ENCODE measurements around the gene PPP1R3A.
"Not testable (repeated sequence)": the region's sequence is repeated elsewhere in the genome, so short reads cannot be mapped to it uniquely, and the experiment has no call there.

The PPP1R3A gene

DNA sequence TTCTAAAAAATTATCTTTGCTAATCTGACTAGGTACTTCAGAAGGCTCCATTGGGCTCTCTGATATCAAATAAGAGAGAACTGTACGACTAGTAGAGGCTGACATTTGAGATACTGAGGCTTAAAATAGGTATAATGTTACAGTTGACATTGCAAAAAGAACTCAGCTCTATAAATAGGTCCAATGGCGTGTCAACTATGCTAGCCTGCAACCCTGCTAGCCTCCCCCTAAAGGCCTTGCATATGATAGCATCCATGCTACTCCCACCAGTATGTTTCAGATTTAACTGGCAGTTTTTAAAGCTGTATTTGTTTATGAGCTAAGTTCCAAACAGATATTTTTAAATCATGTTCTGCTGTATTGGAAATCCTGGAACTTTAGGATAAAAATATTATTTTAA, at the start of gene PPP1R3A:
PPP1R3A (minus strand) TSS at position 64 of the 400 bp plus-strand sequence; CDS start at position 51, 13 bp downstream.
- Mint-ChIP-seq H3K36me3 (no peaks in the 10 kb centered on the region), H3K4me3 (no peak within 1 kb of the TSS), H3K9me3 (no peaks in the 10 kb centered on the region), H3K27ac (no peak within 1 kb of the TSS), H3K27me3 (no peaks in the 10 kb centered on the region), H3K4me1 (no peaks in the 10 kb centered on the region)
- ATAC-seq (ENCODE audit: low read depth) (no peak), DNase-seq (ENCODE audit: low spot score in 2 of 2) (no peak)

GRCh38 chr7:113963356-113963755, 44.5 kb upstream of the PPP1R3A start:
- ATAC-seq (ENCODE audit: low read depth) (no peak), DNase-seq (ENCODE audit: low spot score in 2 of 2) (no peak)
- Mint-ChIP-seq H3K36me3 (no peaks in the 10 kb centered on the region), H3K27me3 (no peaks in the 10 kb centered on the region), H3K4me1 (no peaks in the 10 kb centered on the region), H3K4me3 (no peak overlapping the region), H3K9me3 (peaks cover 3% of the 10 kb centered on the region), H3K27ac (no peak overlapping the region)

GRCh38 chr7:113959910-113960309, 41.1 kb upstream of the PPP1R3A start:
- DNase-seq (ENCODE audit: low spot score in 2 of 2): no peak
- no peaks in the 10 kb centered on the region for H3K4me1 Mint-ChIP-seq
- ATAC-seq (ENCODE audit: low read depth): no peak
- no peak overlapping the region for H3K27ac Mint-ChIP-seq
- H3K4me3 Mint-ChIP-seq: no peak overlapping the region
- no peaks in the 10 kb centered on the region for H3K27me3 Mint-ChIP-seq
- H3K36me3 Mint-ChIP-seq: no peaks in the 10 kb centered on the region
- peaks cover 3% of the 10 kb centered on the region for H3K9me3 Mint-ChIP-seq

GRCh38 chr7:113955157-113955556, 36.3 kb upstream of the PPP1R3A start:
- Mint-ChIP-seq H3K4me3 (no peak overlapping the region), H3K36me3 (no peaks in the 10 kb centered on the region), H3K9me3 (peaks cover 16% of the 10 kb centered on the region), H3K4me1 (no peaks in the 10 kb centered on the region), H3K27me3 (no peaks in the 10 kb centered on the region), H3K27ac (no peak overlapping the region)
- no peak for ATAC-seq (ENCODE audit: low read depth)
- no peak for DNase-seq (ENCODE audit: low spot score in 2 of 2)

GRCh38 chr7:113953553-113953952, 34.7 kb upstream of the PPP1R3A start:
- Mint-ChIP-seq H3K9me3 (peaks cover 15% of the 10 kb centered on the region), H3K36me3 (no peaks in the 10 kb centered on the region), H3K27ac (no peak overlapping the region), H3K27me3 (no peaks in the 10 kb centered on the region), H3K4me1 (no peaks in the 10 kb centered on the region), H3K4me3 (no peak overlapping the region)
- DNase-seq (ENCODE audit: low spot score in 2 of 2) (no peak), ATAC-seq (ENCODE audit: low read depth) (no peak)

DNA sequence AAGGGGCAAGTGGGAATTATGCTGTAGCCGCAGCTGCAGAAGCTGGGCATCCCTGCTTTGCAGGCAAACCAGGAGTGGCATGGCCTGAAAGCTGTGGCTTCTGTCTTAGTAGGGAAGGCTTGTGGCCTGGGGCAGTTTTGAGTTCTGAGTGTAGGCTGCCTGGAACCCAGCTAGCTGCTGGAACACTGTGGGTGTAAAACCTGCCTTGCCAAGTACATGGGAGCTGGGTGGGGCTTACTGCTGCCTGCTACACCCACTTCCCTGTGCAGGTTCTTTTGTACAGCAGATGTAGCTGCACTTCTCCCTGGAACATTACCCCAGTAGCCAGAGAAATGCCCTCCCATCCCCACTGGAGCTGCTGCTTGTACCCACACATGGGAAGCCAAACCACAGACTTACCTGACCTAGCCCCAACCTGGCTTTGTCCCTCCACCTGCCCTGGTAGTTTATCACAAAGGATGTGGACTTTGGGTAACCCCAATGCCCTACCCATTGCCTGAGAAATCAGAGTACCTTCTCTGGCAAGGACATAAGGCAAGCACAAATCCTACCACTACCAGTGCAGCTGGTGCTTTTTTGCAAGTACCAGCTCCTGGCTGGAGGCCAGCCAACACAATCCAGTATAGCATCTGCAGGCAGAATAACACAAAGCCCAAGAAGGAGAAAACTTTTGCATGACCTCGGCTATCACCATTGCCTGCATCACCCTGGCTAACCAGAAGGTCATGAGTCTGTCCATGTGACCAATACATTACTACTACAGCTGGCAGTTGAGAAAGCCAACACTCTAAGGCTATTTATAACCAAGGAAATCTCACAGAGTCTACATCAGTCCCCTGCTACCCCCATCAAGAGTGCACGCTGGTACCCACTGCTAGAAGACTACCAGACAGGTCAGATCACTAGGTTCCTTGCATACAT, 26.5 kb upstream of the PPP1R3A start:
- Mint-ChIP-seq H3K36me3 (no peaks in the 10 kb centered on the region), H3K4me1 (no peaks in the 10 kb centered on the region), H3K27ac (no peak overlapping the region), H3K4me3 (no peak overlapping the region), H3K27me3 (no peaks in the 10 kb centered on the region), H3K9me3 (peaks cover 4% of the 10 kb centered on the region)
- ATAC-seq (ENCODE audit: low read depth): no peak
- no peak for DNase-seq (ENCODE audit: low spot score in 2 of 2)

- H3K4me3 Mint-ChIP-seq: no peak overlapping the region
Observed at GRCh38 chr7:113936982-113937381, 18.2 kb upstream of the PPP1R3A start.

GRCh38 chr7:113936535-113936934, 17.7 kb upstream of the PPP1R3A start:
- ATAC-seq (ENCODE audit: low read depth) (no peak), DNase-seq (ENCODE audit: low spot score in 2 of 2) (no peak)
- Mint-ChIP-seq H3K27ac (no peak overlapping the region), H3K36me3 (no peaks in the 10 kb centered on the region), H3K4me1 (no peaks in the 10 kb centered on the region), H3K4me3 (no peak overlapping the region), H3K9me3 (peaks cover 5% of the 10 kb centered on the region), H3K27me3 (peaks cover 3% of the 10 kb centered on the region)

More at GRCh38 chr7:113936982-113937381, 18.2 kb upstream of the PPP1R3A start:
- Mint-ChIP-seq H3K36me3 (no peaks in the 10 kb centered on the region), H3K27ac (no peak overlapping the region), H3K9me3 (peaks cover 4% of the 10 kb centered on the region), H3K27me3 (peaks cover 3% of the 10 kb centered on the region), H3K4me1 (no peaks in the 10 kb centered on the region)
- no peak for DNase-seq (ENCODE audit: low spot score in 2 of 2)
- ATAC-seq (ENCODE audit: low read depth): no peak

DNA sequence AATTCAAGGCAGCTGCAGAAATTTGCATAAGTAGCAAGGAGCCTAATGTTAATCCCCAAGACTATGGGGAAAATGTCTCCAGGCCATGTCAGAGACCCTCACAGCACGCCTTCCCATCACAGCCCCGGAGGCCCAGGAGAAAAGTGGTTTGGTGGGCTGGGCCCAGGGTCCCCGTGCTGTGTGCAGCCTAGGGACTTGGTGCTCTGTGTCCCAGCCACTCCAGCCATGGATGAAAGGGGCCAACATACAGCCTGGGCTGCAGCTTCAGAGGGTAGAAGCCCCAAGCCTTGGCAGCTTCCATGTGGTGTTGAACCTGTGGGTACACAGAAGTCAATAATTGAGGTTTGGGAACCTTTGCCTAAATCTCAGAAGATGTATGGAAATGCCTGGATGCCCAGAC, 10.6 kb upstream of the PPP1R3A start:
- not testable (repeated sequence) for H3K4me1 Mint-ChIP-seq; H3K9me3 Mint-ChIP-seq; DNase-seq (ENCODE audit: low spot score in 2 of 2); H3K27me3 Mint-ChIP-seq; ATAC-seq (ENCODE audit: low read depth); H3K36me3 Mint-ChIP-seq; H3K27ac Mint-ChIP-seq; H3K4me3 Mint-ChIP-seq

DNA sequence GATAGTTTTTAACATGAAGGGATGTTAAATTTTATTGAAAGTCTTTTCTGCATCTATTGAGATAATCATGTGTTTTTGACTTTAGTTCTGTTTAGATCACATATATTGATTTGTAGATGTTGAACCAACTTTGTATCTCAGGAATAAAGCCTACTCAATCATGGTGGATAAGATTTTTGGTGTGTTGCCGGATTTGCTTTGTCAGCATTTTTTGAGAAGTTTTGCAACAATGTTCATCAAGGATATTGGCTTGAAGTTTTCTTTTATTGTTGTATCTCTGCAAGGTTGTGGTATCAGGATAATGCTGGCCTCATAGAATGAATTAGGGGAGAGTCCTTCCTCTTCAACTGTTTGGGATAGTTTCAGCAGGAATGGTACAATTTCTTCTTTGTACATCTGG, 9.3 kb upstream of the PPP1R3A start:
- Mint-ChIP-seq H3K4me3 (no peak overlapping the region), H3K27me3 (no peaks in the 10 kb centered on the region), H3K9me3 (peaks cover 8% of the 10 kb centered on the region), H3K27ac (no peak overlapping the region), H3K4me1 (no peaks in the 10 kb centered on the region), H3K36me3 (no peaks in the 10 kb centered on the region)
- ATAC-seq (ENCODE audit: low read depth): no peak
- no peak for DNase-seq (ENCODE audit: low spot score in 2 of 2)

- Mint-ChIP-seq H3K4me1 (no peaks in the 10 kb centered on the region), H3K36me3 (no peaks in the 10 kb centered on the region), H3K4me3 (no peak overlapping the region), H3K27ac (no peak overlapping the region), H3K9me3 (no peaks in the 10 kb centered on the region), H3K27me3 (no peaks in the 10 kb centered on the region)
- ATAC-seq (ENCODE audit: low read depth) (no peak), DNase-seq (ENCODE audit: low spot score in 2 of 2) (no peak)
Observed at GRCh38 chr7:113922049-113922448, 3.2 kb upstream of the PPP1R3A start.

DNA sequence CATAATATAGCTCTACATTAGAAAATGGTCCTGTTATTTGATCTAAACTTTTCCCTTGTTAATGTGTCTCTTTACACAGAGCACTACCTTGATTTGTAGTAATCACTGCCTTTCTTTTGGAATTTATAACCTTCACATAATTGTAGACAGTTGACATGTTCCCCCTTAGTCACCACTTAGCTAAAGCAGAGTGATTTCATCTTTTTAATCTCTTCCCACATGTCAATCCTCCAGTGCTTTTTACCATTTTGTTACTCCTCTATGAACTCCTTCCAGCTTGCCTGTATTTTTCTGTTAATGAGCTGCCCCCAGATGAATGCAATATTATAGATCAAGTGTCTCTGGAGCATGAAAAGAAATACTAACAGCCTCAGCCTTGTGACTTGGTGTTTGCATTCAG, 2.6 kb upstream of the PPP1R3A start:
- H3K27me3 Mint-ChIP-seq: no peaks in the 10 kb centered on the region
- H3K4me1 Mint-ChIP-seq: no peaks in the 10 kb centered on the region
- H3K4me3 Mint-ChIP-seq: no peak overlapping the region
- ATAC-seq (ENCODE audit: low read depth) (no peak), DNase-seq (ENCODE audit: low spot score in 2 of 2) (no peak)
- no peaks in the 10 kb centered on the region for H3K9me3 Mint-ChIP-seq
- H3K27ac Mint-ChIP-seq: no peak overlapping the region
- no peaks in the 10 kb centered on the region for H3K36me3 Mint-ChIP-seq

GRCh38 chr7:113917840-113918239, 969 bp downstream of the PPP1R3A start:
- Mint-ChIP-seq H3K9me3 (no peaks in the 10 kb centered on the region), H3K4me1 (no peaks in the 10 kb centered on the region), H3K27me3 (no peaks in the 10 kb centered on the region), H3K4me3 (no peak overlapping the region), H3K36me3 (no peaks in the 10 kb centered on the region), H3K27ac (no peak overlapping the region)
- ATAC-seq (ENCODE audit: low read depth): no peak
- no peak for DNase-seq (ENCODE audit: low spot score in 2 of 2)

GRCh38 chr7:113915956-113916355, 2.9 kb downstream of the PPP1R3A start:
- Mint-ChIP-seq H3K27me3 (no peaks in the 10 kb centered on the region), H3K4me1 (no peaks in the 10 kb centered on the region), H3K36me3 (no peaks in the 10 kb centered on the region), H3K27ac (no peak overlapping the region), H3K4me3 (no peak overlapping the region), H3K9me3 (no peaks in the 10 kb centered on the region)
- DNase-seq (ENCODE audit: low spot score in 2 of 2) (no peak), ATAC-seq (ENCODE audit: low read depth) (no peak)

DNA sequence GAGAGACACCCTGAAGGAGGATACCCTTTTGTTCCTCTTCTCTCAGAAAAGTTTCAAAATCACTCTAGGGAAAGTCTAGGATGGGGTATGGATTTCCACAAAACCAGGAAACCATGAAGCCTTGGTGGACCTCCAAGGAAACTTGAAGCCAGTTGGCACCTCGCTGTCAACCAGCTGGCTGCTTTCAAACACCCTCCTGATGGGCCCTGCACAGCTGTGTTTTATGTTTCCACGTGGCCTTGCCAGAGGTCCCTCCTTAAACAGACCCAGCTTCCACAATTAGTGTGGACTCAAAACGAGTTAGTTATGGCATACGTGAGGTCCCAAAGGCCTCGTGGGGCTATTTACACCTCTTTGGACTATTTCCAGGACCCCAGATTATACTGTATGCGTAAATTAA, 5.9 kb downstream of the PPP1R3A start:
- DNase-seq (ENCODE audit: low spot score in 2 of 2): no peak
- Mint-ChIP-seq H3K27ac (no peak overlapping the region), H3K36me3 (no peaks in the 10 kb centered on the region), H3K4me3 (no peak overlapping the region), H3K27me3 (no peaks in the 10 kb centered on the region), H3K9me3 (no peaks in the 10 kb centered on the region), H3K4me1 (no peaks in the 10 kb centered on the region)
- ATAC-seq (ENCODE audit: low read depth): no peak

Data from memory B cell (primary cell).